IgD-negative memory B cell (primary cell): Measurements from ENCODE around the gene ATP2B2. TPM values are rescaled to one million over a fixed set of nuclear protein-coding genes. Genes with fewer than 3 reads are reported as not detected.

Experiments used
- H3K27ac Mint-ChIP-seq, 3 donors: one replicate each; pipeline ENCODE4 v1.8.0; 2020 to 2022; ENCODE audit warnings: mild to moderate bottlenecking in 3 of 3, mixed read lengths in 3 of 3, moderate library complexity in 1 of 3
- H3K27me3 Mint-ChIP-seq: one replicate; pipeline ENCODE4 v1.8.0; 2021; ENCODE audit warnings: mixed read lengths
- H3K36me3 Mint-ChIP-seq: one replicate; pipeline ENCODE4 v1.8.0; 2020; ENCODE audit warnings: mild to moderate bottlenecking, mixed read lengths
- H3K4me1 Mint-ChIP-seq, 3 donors: one replicate each; pipeline ENCODE4 v1.8.0; 2020 to 2022; ENCODE audit warnings: mixed read lengths in 3 of 3, mild to moderate bottlenecking in 1 of 3
- H3K4me3 Mint-ChIP-seq, 4 donors: one replicate each; pipeline ENCODE4 v1.8.0; 2020 to 2022; ENCODE audit warnings: mild to moderate bottlenecking in 4 of 4, mixed read lengths in 4 of 4, moderate library complexity in 3 of 4
- H3K9me3 Mint-ChIP-seq, 3 donors: one replicate each; pipeline ENCODE4 v1.8.0; 2020 to 2021; ENCODE audit warnings: mixed read lengths in 3 of 3, mild to moderate bottlenecking in 1 of 3
- polyA plus RNA-seq: library from polyadenylated mRNA; unstranded; fragments of 300-500 nt; fragmentation: Illumina TruSeq; gene quantifications from one replicate; pipeline ENCODE4 v1.2.3, GENCODE V29; 2021

Gene ATP2B2
- polyA plus RNA-seq, 1 donor from 2014 or later = not detected

DNA sequence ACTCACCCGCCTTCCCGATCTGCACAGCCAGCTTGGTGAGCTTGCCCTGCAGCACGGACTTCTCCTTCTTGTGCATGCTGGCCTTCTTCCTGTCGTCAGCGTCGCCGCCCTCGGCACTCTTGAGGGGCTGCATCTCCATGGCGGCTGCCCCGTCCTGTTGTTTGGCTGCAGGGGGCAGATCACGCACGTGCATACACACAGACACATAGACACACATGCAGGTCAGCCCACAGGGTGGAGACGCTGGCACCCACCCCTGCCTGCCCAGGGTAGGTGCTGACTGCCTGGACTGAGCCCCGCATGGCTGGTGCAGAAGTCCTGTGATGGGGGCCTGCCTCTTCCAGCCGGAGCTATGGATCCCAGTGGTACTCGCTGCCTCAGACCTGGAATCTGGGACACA is 127.1 kb downstream of the ATP2B2 start:
- H3K4me1 Mint-ChIP-seq = peaks cover 7 to 17% (median 9%) of the 10 kb centered on the region in 3 donors
- H3K9me3 Mint-ChIP-seq = no peaks in the 10 kb centered on the region
- H3K27ac Mint-ChIP-seq = no peak overlapping the region
- peaks cover 1% of the 10 kb centered on the region for H3K27me3 Mint-ChIP-seq
- H3K36me3 Mint-ChIP-seq = no peaks in the 10 kb centered on the region
- H3K4me3 Mint-ChIP-seq = no peak overlapping the region

DNA sequence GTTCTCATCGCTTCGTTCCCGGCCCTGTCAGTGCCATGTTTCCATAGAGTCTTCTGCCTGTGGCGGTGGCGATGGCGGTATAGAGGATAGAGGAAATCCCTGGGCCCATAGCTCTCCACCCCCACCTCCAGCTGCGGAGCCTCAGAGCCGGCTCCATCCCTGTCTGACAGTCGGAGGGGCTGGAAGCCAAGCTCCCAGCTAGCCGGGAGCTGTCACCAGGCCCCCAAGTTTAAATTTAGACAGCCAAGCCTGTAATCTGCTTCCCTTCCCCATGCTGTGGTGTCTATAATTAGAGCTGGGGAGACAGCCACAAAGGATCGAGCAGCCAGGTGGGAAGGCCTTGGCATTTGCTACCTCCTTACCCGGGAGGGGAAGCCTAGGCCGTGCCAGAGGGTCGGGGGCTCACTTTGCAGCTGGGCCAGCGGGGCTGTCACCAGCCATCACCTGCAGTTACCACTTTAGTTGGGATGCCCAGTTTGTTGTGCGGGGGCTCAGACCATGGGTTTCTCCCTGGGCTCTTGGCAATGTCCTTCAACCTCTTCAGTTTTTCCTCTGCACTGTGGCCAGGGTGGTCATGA is 128.1 kb downstream of the ATP2B2 start:
- Mint-ChIP-seq H3K27ac (no peak overlapping the region), H3K27me3 (peaks cover 1% of the 10 kb centered on the region), H3K36me3 (no peaks in the 10 kb centered on the region), H3K4me1 (peaks cover 7 to 17% (median 9%) of the 10 kb centered on the region in 3 donors), H3K9me3 (no peaks in the 10 kb centered on the region), H3K4me3 (no peak overlapping the region)

DNA sequence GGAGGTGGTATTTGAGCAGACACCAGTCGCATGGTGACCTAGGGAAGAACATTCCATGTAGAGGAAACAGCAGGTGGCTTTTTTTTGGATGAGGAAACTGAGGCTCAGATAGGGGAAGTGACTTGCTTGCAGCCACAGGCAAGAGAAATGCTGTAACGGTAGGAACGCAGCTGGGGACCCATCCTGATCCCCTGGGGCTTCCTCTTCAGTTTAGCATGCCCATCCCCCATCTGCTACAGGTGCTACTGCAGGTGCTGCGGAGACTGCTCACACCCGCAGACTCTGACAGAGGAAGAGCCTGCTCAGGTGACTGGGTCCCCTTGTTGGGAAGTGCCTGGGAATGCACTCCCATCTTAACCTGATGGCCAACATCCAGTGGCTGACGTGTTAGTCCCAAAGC is 129.0 kb downstream of the ATP2B2 start:
- no peak overlapping the region for H3K4me3 Mint-ChIP-seq
- peak overlapping the region in 1 of 3 donors; percentile 47 for H3K27ac Mint-ChIP-seq
- peaks cover 7 to 17% (median 9%) of the 10 kb centered on the region in 3 donors for H3K4me1 Mint-ChIP-seq
- H3K36me3 Mint-ChIP-seq = no peaks in the 10 kb centered on the region
- peaks cover 0 to under 1% (median 0%) of the 10 kb centered on the region in 3 donors for H3K9me3 Mint-ChIP-seq
- H3K27me3 Mint-ChIP-seq = peaks cover 1% of the 10 kb centered on the region

DNA sequence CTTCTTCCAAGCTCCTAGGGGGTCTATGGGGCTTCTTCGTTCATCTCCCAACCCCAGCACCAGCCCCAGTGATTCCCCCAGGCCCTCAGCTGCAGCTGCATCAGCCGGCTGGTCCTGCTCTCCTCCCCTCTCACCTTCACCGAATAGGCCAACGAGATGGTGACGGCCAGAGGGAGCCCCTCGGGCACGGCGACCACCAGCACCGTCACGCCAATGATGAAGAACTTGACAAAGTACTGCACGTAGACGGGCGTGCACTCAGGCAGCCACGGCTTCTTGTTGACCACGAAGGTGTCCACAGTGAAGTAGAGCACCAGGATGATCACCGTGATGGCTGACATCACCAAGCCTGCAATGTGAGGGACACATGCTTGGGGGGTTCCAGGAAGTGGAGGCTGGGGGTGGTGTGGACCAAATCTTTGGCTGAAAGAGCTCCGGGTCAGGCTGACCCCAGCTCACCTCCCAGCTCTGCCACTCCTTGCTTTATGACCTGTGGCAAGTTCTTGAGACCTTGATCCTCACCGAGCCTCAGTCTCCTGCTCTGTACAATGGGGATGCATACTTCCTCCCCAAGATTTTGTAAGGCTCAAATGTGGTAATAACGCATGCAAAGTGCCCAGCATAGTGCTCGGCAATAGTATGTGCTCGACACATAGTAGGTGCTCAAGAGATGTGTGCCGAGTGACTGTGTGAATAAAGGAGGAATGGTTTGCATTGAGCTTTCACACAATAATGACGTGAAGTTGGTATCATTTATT is 129.9 kb downstream of the ATP2B2 start:
- peaks cover 8 to 20% (median 11%) of the 10 kb centered on the region in 3 donors for H3K4me1 Mint-ChIP-seq
- H3K9me3 Mint-ChIP-seq = peaks cover 0 to 5% (median 0%) of the 10 kb centered on the region in 3 donors
- peaks cover 2% of the 10 kb centered on the region for H3K36me3 Mint-ChIP-seq
- H3K27ac Mint-ChIP-seq = no peak overlapping the region
- H3K27me3 Mint-ChIP-seq = peaks cover 1% of the 10 kb centered on the region
- H3K4me3 Mint-ChIP-seq = no peak overlapping the region

DNA sequence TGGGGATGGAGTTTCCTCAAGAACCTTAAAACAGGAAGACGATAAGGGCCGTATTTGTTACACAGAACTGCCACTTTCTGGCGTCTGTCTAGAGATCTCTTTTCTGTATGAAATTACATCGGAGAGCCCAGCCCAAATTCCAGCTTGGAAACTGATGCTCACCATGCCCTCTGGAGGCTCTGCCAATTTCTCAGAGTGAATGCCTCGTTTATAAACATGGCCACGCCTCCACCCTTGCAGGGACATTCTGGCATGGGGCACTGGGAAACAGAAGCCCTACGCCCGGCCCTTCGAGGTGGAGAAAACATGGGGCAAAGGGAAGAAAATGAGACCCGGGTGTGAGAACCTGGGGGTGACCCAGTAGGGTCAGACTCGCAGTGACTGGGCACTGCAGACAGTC is 131.1 kb downstream of the ATP2B2 start:
- peaks cover 0 to 5% (median 0%) of the 10 kb centered on the region in 3 donors for H3K9me3 Mint-ChIP-seq
- peaks cover 4% of the 10 kb centered on the region for H3K36me3 Mint-ChIP-seq
- H3K27ac Mint-ChIP-seq = no peak overlapping the region
- H3K4me3 Mint-ChIP-seq = no peak overlapping the region
- peaks cover 1% of the 10 kb centered on the region for H3K27me3 Mint-ChIP-seq
- peaks cover 10 to 18% (median 12%) of the 10 kb centered on the region in 3 donors for H3K4me1 Mint-ChIP-seq

DNA sequence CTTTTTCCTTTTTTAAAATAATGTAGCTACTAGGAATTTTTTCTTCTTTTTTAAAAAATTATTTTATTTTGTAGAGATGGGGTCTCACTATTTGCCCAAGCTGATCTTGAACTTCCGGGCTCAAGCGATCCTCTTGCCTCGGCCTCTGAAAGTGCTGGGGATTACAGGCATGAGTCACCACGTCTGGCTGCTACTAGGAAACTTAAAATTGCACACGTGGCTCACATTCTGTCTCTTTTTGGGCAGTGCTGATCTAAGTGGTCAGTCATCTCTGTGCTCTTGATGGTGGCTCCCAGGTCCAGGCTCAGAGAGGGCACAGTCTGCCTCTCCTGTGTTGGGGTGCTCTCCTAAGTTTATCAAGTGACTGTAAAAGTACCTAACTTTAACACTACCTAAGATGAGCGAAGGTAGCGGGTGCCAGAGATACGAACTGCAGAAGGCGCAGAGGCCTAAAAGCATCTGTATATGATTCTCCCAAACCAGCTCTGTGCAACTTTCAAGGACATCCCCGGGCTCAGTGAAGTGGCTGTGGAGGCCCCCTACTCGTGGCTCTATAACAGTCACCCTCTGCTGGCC is 131.6 kb downstream of the ATP2B2 start:
- no peak overlapping the region for H3K4me3 Mint-ChIP-seq
- H3K27ac Mint-ChIP-seq = no peak overlapping the region
- H3K9me3 Mint-ChIP-seq = peaks cover 0 to 5% (median 0%) of the 10 kb centered on the region in 3 donors
- H3K36me3 Mint-ChIP-seq = peaks cover 4% of the 10 kb centered on the region
- H3K4me1 Mint-ChIP-seq = peaks cover 10 to 14% (median 12%) of the 10 kb centered on the region in 3 donors
- peaks cover 1% of the 10 kb centered on the region for H3K27me3 Mint-ChIP-seq

DNA sequence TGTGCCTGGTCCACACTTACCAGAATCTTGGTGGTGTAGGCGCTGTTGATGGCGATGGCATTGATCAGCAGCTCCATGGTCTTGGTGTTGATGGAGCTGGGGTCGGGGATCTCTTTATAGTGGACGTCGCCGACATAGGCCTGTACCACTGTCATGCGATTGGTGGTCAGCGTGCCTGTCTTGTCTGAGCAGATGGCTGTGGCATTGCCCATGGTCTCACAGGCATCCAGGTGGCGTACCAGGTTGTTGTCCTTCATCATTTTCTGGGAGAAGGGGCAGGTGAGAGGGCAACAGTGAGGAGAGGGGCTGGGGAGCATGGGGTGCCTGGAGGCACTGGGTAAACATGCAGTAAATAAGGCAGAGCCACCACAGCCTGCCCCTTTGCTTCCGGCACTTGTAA is 133.6 kb downstream of the ATP2B2 start:
- Mint-ChIP-seq H3K27ac (no peak overlapping the region), H3K4me1 (peaks cover 10 to 14% (median 12%) of the 10 kb centered on the region in 3 donors), H3K27me3 (peaks cover 1% of the 10 kb centered on the region), H3K9me3 (peaks cover 0 to 5% (median 4%) of the 10 kb centered on the region in 3 donors), H3K4me3 (no peak overlapping the region), H3K36me3 (peaks cover 6% of the 10 kb centered on the region)

DNA sequence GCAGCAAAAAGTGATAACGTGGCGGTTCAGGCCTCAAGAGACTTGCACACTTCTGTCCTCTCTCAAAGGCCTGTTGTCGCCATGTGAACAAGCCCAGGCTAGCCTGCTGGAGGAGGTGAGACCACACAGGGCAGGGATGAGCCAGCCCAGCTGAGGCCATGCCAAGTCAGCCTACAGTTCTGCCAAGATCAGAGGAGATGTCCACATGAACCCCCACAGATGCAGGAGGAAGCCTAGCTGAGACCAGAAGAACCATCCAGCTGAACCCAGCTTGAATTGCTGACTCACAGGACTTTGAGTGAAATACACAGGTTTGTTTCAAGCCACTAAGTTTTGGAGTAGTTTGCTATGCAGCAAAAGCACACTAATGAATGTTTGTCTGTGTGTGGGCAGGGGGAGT is 134.2 kb downstream of the ATP2B2 start:
- Mint-ChIP-seq H3K9me3 (peaks cover 0 to 5% (median 4%) of the 10 kb centered on the region in 3 donors), H3K36me3 (peaks cover 6% of the 10 kb centered on the region), H3K27me3 (peaks cover 1% of the 10 kb centered on the region), H3K4me1 (peaks cover 7 to 9% (median 7%) of the 10 kb centered on the region in 3 donors), H3K4me3 (no peak overlapping the region), H3K27ac (no peak overlapping the region)

DNA sequence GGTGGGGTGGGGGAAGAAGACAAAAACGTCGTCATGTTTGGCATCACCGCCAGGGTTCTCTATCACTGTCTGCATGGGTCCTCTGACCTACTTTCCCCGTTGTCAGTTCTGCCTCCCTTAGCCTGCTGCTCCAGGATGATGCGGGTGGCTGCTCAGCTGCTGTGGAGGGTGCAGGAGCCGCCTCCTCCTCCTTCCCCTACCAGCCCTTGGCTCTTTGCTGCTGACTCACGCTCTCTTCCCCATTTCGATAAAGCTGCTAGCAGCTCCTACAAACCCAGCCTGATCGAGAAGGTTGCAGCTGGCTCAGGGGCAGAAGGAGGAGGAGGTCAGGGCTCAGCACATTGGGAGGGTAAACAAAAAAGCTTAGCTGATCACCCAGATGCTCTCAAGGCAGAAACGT is 135.0 kb downstream of the ATP2B2 start:
- peaks cover 6% of the 10 kb centered on the region for H3K36me3 Mint-ChIP-seq
- no peak overlapping the region for H3K27ac Mint-ChIP-seq
- H3K27me3 Mint-ChIP-seq = no peaks in the 10 kb centered on the region
- H3K4me1 Mint-ChIP-seq = peaks cover 5 to 6% (median 5%) of the 10 kb centered on the region in 3 donors
- peaks cover 0 to 5% (median 4%) of the 10 kb centered on the region in 3 donors for H3K9me3 Mint-ChIP-seq
- no peak overlapping the region for H3K4me3 Mint-ChIP-seq

DNA sequence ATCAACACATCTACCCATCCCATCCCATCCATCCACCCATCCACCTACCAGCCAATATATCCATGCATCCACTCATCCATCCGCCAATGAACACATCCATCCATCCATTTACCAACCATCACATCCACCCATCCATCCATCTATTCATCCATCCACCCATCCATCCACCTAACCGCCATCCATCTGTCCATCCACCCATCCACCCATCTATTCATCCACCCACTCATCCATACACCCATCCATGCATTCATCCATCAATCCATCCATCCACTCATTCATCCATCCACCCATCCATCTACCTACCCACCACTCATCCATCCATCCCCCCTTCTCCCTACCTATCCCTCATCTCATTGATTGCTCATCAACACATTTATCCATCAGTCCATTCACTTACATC is 136.9 kb downstream of the ATP2B2 start:
- Mint-ChIP-seq H3K27me3 (no peaks in the 10 kb centered on the region), H3K4me3 (no peak overlapping the region)

DNA sequence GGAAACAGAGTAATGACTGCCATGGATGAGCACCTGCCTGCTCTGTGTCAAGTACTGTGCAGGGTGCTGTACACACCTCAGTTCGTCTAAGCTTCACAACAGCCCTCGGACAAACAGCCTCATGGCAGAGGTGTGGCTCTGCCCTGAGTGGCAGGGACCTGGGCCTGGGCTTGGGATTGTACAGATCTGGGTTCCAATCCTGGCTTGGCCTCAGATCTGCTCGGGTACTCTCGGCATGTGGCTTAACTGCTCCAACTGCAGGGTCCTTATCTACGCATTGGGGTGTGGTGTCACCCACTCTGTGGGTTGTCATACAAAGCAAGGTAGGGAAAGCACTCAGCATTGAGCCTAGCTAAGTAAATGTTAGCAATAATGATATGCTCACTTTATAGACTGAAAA is 137.9 kb downstream of the ATP2B2 start:
- peaks cover 0 to 5% (median 4%) of the 10 kb centered on the region in 3 donors for H3K9me3 Mint-ChIP-seq
- H3K36me3 Mint-ChIP-seq = peaks cover 6% of the 10 kb centered on the region
- peaks cover 5 to 6% (median 5%) of the 10 kb centered on the region in 3 donors for H3K4me1 Mint-ChIP-seq
- no peaks in the 10 kb centered on the region for H3K27me3 Mint-ChIP-seq
- no peak overlapping the region for H3K27ac Mint-ChIP-seq
- H3K4me3 Mint-ChIP-seq = no peak overlapping the region

More for the DNA sequence above, 136.9 kb downstream of the ATP2B2 start:
- peaks cover 5 to 6% (median 5%) of the 10 kb centered on the region in 3 donors for H3K4me1 Mint-ChIP-seq
- peaks cover 0 to 5% (median 4%) of the 10 kb centered on the region in 3 donors for H3K9me3 Mint-ChIP-seq
- peaks cover 6% of the 10 kb centered on the region for H3K36me3 Mint-ChIP-seq
- H3K27ac Mint-ChIP-seq = no peak overlapping the region

DNA sequence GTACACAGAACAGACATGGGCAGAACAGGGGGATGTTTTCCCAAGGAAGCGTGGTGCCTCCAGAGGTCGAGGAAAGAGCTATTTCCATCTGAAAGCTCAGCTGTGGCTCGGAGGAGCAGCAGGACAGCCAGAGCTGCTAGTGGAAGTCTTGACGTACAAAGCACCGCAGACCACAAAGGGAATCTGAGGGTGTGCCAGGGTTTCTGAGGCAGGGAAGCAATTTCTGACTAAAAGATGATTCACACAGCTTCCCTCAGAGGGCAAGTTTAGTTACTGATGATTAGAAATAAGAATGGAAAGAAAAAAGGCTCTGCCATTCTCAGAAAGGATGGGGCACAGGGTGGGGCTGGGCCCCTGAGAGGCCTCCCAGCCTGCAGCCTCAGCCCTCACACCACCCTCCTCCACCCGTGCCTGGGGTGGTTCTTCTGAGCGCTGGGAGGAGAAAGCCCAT is 138.7 kb downstream of the ATP2B2 start:
- H3K4me1 Mint-ChIP-seq = peaks cover 5 to 8% (median 6%) of the 10 kb centered on the region in 3 donors
- peaks cover 0 to 5% (median 4%) of the 10 kb centered on the region in 3 donors for H3K9me3 Mint-ChIP-seq
- peaks cover 6% of the 10 kb centered on the region for H3K36me3 Mint-ChIP-seq
- H3K27me3 Mint-ChIP-seq = peaks cover 2% of the 10 kb centered on the region
- H3K27ac Mint-ChIP-seq = no peak overlapping the region
- H3K4me3 Mint-ChIP-seq = no peak overlapping the region

DNA sequence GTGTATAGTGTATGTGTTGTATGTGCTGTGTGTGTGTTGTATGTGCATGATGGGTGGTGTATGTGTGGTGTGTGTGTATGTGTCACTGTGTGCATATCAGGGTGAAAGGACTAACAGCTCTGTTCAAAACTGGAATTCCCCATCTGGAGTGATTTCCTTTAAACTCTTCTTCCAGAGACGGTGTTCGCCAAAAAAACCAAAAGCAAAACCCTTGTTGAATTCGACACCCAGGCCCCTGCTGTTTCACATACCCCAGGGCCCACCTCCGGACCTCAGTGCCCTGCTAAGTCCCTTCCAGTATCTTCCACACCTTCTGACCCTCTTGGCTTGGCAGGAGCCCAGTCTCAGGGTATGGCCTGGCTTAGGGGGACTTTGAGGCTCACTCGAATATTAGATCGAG is 139.6 kb downstream of the ATP2B2 start:
- peaks cover 0 to 4% (median 0%) of the 10 kb centered on the region in 3 donors for H3K9me3 Mint-ChIP-seq
- peaks cover 4% of the 10 kb centered on the region for H3K27me3 Mint-ChIP-seq
- peaks cover 4% of the 10 kb centered on the region for H3K36me3 Mint-ChIP-seq
- H3K27ac Mint-ChIP-seq = no peak overlapping the region
- peaks cover 8 to 13% (median 12%) of the 10 kb centered on the region in 3 donors for H3K4me1 Mint-ChIP-seq
- no peak overlapping the region for H3K4me3 Mint-ChIP-seq

DNA sequence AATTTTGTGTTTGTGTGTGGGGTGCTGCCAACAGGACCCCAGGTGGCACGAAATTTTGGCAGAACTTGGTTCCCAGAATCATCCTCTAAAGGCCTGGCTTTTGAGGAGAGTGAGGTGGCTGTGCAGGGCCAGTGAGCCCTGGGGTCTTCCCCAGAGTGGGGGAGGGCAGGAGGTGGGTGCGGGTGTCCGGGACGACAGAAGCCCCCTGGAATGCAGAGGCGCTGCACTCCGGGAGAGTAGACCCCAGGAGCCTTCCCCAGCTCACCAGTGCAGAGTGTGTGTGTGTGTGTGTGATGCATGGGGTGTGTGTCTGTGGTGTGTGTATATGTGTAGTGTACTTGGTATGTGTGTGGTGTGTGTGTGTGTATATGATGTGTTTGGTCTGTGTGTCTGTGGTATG is 140.1 kb downstream of the ATP2B2 start:
- Mint-ChIP-seq H3K27me3 (peaks cover 4% of the 10 kb centered on the region), H3K27ac (no peak overlapping the region), H3K4me1 (peaks cover 5 to 10% (median 7%) of the 10 kb centered on the region in 3 donors), H3K4me3 (no peak overlapping the region), H3K36me3 (peaks cover 2% of the 10 kb centered on the region), H3K9me3 (peaks cover 0 to 4% (median 0%) of the 10 kb centered on the region in 3 donors)

DNA sequence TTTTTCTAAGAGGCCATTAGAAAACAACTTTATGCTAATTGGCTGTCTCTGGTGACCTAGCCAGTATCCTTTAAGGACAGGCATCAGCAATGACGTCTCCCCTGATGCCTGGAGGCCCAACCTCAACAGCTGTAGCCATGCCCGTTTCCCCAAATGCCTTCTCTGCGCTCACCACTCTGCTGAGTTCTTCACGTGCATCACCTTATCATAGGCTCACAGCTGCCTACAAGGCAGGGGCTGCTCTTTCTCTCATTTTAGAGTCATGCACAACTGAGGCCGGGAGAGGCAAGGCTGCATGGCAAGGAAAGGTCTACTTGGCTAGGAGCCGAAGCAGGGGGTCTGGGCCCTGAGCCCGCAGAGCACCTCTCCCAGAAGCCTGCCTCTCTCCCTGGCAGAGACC is 140.6 kb downstream of the ATP2B2 start:
- Mint-ChIP-seq H3K27ac (no peak overlapping the region), H3K4me3 (no peak overlapping the region), H3K36me3 (peaks cover 2% of the 10 kb centered on the region), H3K27me3 (peaks cover 4% of the 10 kb centered on the region), H3K9me3 (peaks cover 0 to 4% (median 0%) of the 10 kb centered on the region in 3 donors), H3K4me1 (peaks cover 5 to 10% (median 7%) of the 10 kb centered on the region in 3 donors)
